Naive B cell (primary cell): ENCODE results near the gene ACKR2. TPM values are rescaled to one million over a fixed set of nuclear protein-coding genes. Genes with fewer than 3 reads are reported as not detected.

Source experiments
- ATAC-seq, 2 donors: fragments of 150-1000 bp; cut with Tn5 transposase; 2 replicates each; pipeline ENCODE4 v1.10.0; 2021; ENCODE audit warnings: low read depth in 2 of 2, mild to moderate bottlenecking in 2 of 2, moderate library complexity in 2 of 2
- DNase-seq: peaks from one replicate; pipeline ENCODE4 v3.0.0; 2022
- H3K27ac Mint-ChIP-seq, 6 donors: one replicate each; pipeline ENCODE4 v1.8.0; 2020 to 2022; ENCODE audit warnings: mild to moderate bottlenecking in 6 of 6, mixed read lengths in 6 of 6, moderate library complexity in 5 of 6, inconsistent platforms in 2 of 6
- H3K27me3 Mint-ChIP-seq, 3 donors: one replicate each; pipeline ENCODE4 v1.8.0; 2021 to 2022; ENCODE audit warnings: mixed read lengths in 3 of 3, mild to moderate bottlenecking in 1 of 3
- H3K36me3 Mint-ChIP-seq, 2 donors: one replicate each; pipeline ENCODE4 v1.8.0; 2020 to 2022; ENCODE audit warnings: mixed read lengths in 2 of 2, inconsistent platforms in 1 of 2, mild to moderate bottlenecking in 1 of 2
- H3K4me1 Mint-ChIP-seq, 3 donors: one replicate each; pipeline ENCODE4 v1.8.0; 2020 to 2022; ENCODE audit warnings: mixed read lengths in 3 of 3, inconsistent platforms in 1 of 3, mild to moderate bottlenecking in 1 of 3, moderate library complexity in 1 of 3
- H3K4me3 Mint-ChIP-seq, 8 donors: one replicate each; pipeline ENCODE4 v1.8.0; 2020 to 2022; ENCODE audit warnings: mild to moderate bottlenecking in 8 of 8, mixed read lengths in 8 of 8, moderate library complexity in 8 of 8, inconsistent platforms in 2 of 8
- H3K9me3 Mint-ChIP-seq, 7 donors: one replicate each; pipeline ENCODE4 v1.8.0; 2020 to 2022; ENCODE audit warnings: mixed read lengths in 7 of 7, mild to moderate bottlenecking in 5 of 7, inconsistent platforms in 2 of 7, moderate library complexity in 1 of 7
- polyA plus RNA-seq, 6 donors: library from polyadenylated mRNA; unstranded; fragments of 300-500 nt; fragmentation: Illumina TruSeq; gene quantifications; one replicate each; pipeline ENCODE4 v1.2.3, GENCODE V29; 2021; ENCODE audit warnings: low read depth in 6 of 6

ACKR2 gene
- polyA plus RNA-seq, 6 donors from 2014 or later: 0.10 to 0.28 (median 0.20) TPM; not detected in 2

DNA sequence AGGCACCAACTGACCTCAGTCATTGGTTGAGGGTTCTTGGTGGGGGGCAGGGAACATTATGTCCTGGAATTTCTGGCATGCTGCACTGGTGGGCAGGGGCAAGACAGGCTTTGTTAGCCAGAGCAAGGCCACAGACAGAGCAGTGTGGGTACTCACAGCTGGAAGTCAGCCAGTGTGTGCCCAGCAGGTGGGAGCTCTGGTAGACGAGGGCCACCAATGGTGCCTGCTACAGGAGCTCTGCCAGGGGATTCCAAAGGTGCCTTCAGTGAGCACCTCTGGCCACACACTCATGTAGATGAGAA lies 35.1 kb downstream of the ACKR2 start:
- no peak for ATAC-seq

DNA sequence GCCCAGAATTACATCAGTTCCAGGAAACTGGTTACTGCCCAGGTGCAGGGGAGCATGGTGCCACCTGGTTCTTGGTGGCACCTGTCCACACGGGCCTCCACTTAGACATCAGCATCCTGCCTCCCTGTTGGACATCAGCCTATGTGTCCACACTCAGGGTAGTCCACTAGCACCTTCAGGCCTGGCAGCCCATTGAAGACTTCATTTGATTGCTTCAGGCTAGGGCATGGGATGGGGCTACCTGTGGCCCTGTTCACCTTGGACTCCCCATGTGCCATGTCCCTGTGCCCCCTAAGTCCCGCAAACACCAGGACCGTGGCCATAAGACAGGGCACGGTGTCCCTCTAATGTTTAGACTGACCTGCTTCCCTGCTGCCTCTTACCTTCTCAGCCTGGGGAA lies 35.6 kb downstream of the ACKR2 start:
- no peak for DNase-seq
- Mint-ChIP-seq H3K36me3 (no peaks in the 10 kb centered on the region), H3K4me1 (peaks cover 39 to 62% (median 42%) of the 10 kb centered on the region in 3 donors), H3K4me3 (peak overlapping the region in 1 of 8 donors; percentile 48), H3K27me3 (no peaks in the 10 kb centered on the region), H3K9me3 (peaks cover 0 to 2% (median 0%) of the 10 kb centered on the region in 7 donors), H3K27ac (peak overlapping the region in 3 of 6 donors; percentile 26 to 62 (median 61))
- ATAC-seq: no peak

More for the DNA sequence above, 35.1 kb downstream of the ACKR2 start:
- peaks cover 0 to 2% (median 0%) of the 10 kb centered on the region in 7 donors for H3K9me3 Mint-ChIP-seq
- H3K36me3 Mint-ChIP-seq: no peaks in the 10 kb centered on the region
- H3K4me3 Mint-ChIP-seq: no peak overlapping the region
- peak overlapping the region in 1 of 6 donors; percentile 61 for H3K27ac Mint-ChIP-seq
- no peaks in the 10 kb centered on the region for H3K27me3 Mint-ChIP-seq
- peaks cover 42 to 66% (median 46%) of the 10 kb centered on the region in 3 donors for H3K4me1 Mint-ChIP-seq
- no peak for DNase-seq

DNA sequence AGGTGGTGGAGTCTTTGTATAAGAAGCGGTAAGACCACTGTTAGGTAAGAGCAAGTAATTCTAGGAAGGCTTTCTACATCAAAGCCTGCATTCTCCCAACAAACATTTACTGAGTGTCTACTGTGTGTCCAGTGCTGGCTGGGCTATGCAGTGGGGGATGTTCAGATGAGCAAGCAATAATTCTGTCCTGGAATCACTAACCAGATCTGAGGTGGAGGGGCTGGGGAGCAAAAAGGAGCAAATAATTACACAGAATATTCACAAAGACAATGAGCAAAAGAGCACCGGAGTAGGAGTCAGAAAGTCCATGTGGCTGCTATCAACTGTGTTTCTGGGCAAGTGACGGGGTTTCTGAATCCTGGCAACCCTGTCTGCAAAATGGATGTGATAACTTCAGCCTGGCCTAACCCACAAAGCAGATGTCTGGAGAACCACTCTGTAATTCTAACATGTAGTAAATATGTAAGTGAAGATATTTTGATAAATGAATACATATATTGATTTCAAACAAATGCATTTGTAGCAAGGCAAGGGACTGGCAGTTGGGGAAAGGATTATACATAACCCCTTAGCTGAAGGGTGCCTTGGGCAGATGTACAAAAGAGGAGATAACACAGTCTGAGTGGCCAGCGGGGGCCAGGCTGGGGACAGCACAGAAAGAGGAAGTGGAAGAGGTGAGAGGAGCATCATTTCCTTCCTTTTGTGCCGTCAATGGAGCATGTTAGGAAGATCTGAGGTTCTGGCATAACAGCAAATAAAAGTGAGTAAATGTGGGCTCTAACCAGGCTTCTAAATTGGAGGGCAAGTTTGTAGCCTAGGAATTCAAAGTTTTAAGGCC lies 37.7 kb downstream of the ACKR2 start:
- peak overlapping the region; percentile 96 to 100 (median 99) for H3K27ac Mint-ChIP-seq
- H3K9me3 Mint-ChIP-seq: peaks cover 0 to 2% (median 0%) of the 10 kb centered on the region in 7 donors
- DNase-seq (peak; percentile 77), ATAC-seq (peak; percentile 92 to 93)
- no peaks in the 10 kb centered on the region for H3K36me3 Mint-ChIP-seq
- peak overlapping the region; percentile 18 to 90 (median 82) for H3K4me3 Mint-ChIP-seq
- peaks cover 41 to 62% (median 51%) of the 10 kb centered on the region in 3 donors for H3K4me1 Mint-ChIP-seq
- H3K27me3 Mint-ChIP-seq: no peaks in the 10 kb centered on the region

DNA sequence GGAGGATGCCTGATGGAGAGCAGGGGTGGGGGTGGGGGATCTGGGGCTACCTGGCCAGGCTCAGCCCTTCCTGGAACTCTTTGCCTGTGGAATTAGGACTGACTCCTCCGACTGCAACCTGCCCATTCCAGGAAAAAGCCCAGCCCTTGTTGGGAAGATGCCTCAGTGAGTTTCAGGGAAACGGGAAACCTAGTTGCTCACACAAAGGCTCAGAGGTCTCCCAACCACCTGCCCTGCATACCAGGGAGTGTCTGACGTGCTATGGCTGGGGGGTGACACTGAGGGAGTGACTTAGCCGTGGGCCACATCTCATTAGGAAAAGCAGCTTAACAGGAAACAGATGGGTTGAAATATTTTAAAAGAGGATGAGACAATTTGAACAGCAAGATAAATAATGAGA lies 38.5 kb downstream of the ACKR2 start:
- ATAC-seq (peak; percentile 66 to 68), DNase-seq (peak; percentile 52)
- peaks cover 47 to 69% (median 59%) of the 10 kb centered on the region in 3 donors for H3K4me1 Mint-ChIP-seq
- H3K27ac Mint-ChIP-seq: peak overlapping the region; percentile 96 to 100 (median 99)
- H3K36me3 Mint-ChIP-seq: no peaks in the 10 kb centered on the region
- peak overlapping the region; percentile 18 to 90 (median 82) for H3K4me3 Mint-ChIP-seq
- no peaks in the 10 kb centered on the region for H3K27me3 Mint-ChIP-seq
- peaks cover 0 to 2% (median 0%) of the 10 kb centered on the region in 7 donors for H3K9me3 Mint-ChIP-seq

DNA sequence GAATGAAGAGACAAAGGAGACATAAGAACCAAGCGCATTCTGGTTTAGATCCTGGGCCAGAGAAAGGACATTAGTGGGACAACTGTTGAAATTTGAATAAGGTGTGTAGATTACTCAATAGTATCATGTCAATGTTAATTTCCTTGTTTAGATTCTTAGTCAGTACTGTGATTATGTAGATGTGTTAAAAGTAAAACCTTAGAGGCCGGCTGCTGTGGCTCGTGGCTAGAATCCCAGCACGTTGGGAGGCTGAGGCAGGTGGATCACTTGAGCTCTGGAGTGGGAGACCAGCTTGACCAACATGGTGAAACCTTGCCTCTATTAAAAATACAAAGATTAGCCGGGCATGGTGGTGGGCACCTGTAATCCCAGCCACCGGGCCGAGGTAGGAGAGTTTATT lies 39.8 kb downstream of the ACKR2 start:
- peak overlapping the region; percentile 69 to 96 (median 82) for H3K27ac Mint-ChIP-seq
- H3K4me3 Mint-ChIP-seq: no peak overlapping the region
- no peak for DNase-seq
- no peaks in the 10 kb centered on the region for H3K27me3 Mint-ChIP-seq
- ATAC-seq: no peak
- H3K36me3 Mint-ChIP-seq: no peaks in the 10 kb centered on the region
- H3K4me1 Mint-ChIP-seq: peaks cover 47 to 65% (median 63%) of the 10 kb centered on the region in 3 donors
- H3K9me3 Mint-ChIP-seq: peaks cover 0 to 2% (median 0%) of the 10 kb centered on the region in 7 donors

DNA sequence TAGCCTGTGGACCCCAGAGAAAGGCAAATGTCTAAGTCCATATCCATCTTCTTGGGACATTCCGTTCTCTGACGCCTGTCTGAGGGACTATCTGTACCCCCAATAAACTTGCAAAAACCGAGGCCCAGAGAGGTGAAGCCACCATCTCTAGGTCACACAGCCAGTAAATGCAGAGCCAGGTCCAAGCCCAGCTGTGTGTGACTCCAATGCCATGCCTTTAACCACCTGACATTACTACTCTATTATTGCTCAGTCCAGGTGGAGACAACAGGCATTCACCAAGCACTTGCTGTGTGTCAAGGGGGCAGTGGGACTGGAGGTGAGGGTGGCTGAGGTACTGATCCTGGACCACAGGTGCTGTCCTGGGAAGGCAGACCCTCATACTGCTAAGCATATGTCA lies 41.0 kb downstream of the ACKR2 start:
- H3K4me1 Mint-ChIP-seq: peaks cover 46 to 63% (median 54%) of the 10 kb centered on the region in 3 donors
- H3K4me3 Mint-ChIP-seq: no peak overlapping the region
- H3K9me3 Mint-ChIP-seq: peaks cover 0 to 2% (median 0%) of the 10 kb centered on the region in 7 donors
- H3K27me3 Mint-ChIP-seq: no peaks in the 10 kb centered on the region
- DNase-seq (no peak), ATAC-seq (no peak)
- peak overlapping the region in 3 of 6 donors; percentile 16 to 68 (median 57) for H3K27ac Mint-ChIP-seq
- peaks cover 2 to 3% of the 10 kb centered on the region in 2 donors for H3K36me3 Mint-ChIP-seq

DNA sequence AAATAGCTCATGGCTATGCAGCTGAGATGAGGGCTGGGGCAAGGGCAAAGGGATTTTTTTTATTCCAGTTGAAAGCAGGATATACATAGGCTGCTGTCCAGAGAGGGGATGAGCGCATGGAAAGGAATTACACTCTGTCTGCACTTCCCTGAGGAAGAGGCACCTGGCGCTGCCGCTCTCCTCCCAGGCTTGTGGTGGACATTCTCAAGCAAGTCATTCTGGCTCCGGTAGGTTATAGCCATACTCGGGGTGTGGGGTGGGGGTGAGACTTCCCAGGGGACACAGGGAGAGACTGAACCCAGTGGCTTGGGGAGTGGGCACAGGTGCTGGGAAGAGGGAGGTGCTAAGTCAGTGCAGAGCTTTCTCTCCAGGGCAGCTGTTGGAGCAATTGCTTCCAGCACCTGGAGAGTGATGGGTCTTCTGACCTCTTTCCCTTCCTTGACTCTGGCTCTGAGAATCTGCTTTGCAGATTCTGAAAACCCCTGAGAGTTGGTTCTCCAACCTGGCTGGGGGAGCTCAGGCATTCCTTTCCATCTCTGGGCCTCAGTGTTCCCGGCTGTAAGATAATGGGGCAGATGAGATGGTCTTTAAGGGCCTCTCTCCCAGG lies 42.1 kb downstream of the ACKR2 start:
- Mint-ChIP-seq H3K27ac (peak overlapping the region in 3 of 6 donors; percentile 67 to 95 (median 68)), H3K4me1 (peaks cover 54 to 63% (median 54%) of the 10 kb centered on the region in 3 donors), H3K9me3 (peaks cover 0 to 2% (median 0%) of the 10 kb centered on the region in 7 donors), H3K27me3 (no peaks in the 10 kb centered on the region), H3K4me3 (no peak overlapping the region), H3K36me3 (peaks cover 4 to 8% of the 10 kb centered on the region in 2 donors)
- DNase-seq (no peak), ATAC-seq (no peak)

DNA sequence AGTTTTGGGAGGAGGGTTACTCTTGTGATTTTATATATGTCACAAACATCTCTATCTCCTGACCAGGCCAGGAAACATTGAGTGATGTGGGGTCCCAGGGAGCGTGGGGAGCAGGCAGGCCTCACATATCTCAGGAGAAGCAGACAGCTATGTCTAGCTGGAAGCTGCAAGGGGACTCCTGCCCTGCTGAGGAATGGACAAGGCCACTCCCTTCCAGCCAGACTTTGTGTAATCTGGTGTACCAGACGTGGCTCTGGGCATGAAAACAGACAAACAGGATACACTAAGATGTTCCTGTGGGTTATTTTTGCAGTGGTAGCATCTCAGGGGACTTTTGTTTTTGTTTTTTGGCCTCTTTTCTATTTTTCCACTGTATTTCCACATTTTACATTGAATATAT lies 43.2 kb downstream of the ACKR2 start:
- ATAC-seq (no peak), DNase-seq (no peak)
- peak overlapping the region; percentile 10 to 64 (median 19) for H3K27ac Mint-ChIP-seq
- no peaks in the 10 kb centered on the region for H3K27me3 Mint-ChIP-seq
- peaks cover 48 to 58% (median 52%) of the 10 kb centered on the region in 3 donors for H3K4me1 Mint-ChIP-seq
- peaks cover 4 to 8% of the 10 kb centered on the region in 2 donors for H3K36me3 Mint-ChIP-seq
- peaks cover 0 to 2% (median 0%) of the 10 kb centered on the region in 7 donors for H3K9me3 Mint-ChIP-seq
- peak overlapping the region in 3 of 8 donors; percentile 5 to 46 (median 18) for H3K4me3 Mint-ChIP-seq

DNA sequence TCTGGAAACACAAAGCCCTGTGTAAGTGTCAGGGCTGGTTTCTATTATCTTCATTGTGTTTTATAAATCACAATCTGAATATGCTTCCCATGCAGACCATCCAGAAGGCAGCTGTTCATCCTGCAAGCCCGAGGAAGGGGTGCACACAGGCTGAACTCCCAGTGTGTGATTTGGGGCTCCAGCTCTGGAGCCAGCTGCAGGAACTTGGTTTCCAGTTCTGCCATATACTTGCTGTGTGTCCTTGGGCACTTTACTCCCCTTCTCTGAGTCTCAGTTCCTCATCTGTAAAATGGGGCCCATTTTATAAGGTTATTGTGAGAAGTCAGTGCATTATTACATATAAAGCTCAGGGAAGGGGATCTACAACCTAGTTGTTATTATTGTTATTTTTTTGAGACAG lies 43.8 kb downstream of the ACKR2 start:
- Mint-ChIP-seq H3K9me3 (no peaks in the 10 kb centered on the region), H3K36me3 (peaks cover 4 to 8% of the 10 kb centered on the region in 2 donors), H3K27ac (peak overlapping the region in 1 of 6 donors; percentile 44), H3K4me1 (peaks cover 41 to 52% (median 47%) of the 10 kb centered on the region in 3 donors), H3K4me3 (no peak overlapping the region), H3K27me3 (peaks cover 0 to under 1% (median 0%) of the 10 kb centered on the region in 3 donors)
- no peak for DNase-seq
- ATAC-seq: no peak

DNA sequence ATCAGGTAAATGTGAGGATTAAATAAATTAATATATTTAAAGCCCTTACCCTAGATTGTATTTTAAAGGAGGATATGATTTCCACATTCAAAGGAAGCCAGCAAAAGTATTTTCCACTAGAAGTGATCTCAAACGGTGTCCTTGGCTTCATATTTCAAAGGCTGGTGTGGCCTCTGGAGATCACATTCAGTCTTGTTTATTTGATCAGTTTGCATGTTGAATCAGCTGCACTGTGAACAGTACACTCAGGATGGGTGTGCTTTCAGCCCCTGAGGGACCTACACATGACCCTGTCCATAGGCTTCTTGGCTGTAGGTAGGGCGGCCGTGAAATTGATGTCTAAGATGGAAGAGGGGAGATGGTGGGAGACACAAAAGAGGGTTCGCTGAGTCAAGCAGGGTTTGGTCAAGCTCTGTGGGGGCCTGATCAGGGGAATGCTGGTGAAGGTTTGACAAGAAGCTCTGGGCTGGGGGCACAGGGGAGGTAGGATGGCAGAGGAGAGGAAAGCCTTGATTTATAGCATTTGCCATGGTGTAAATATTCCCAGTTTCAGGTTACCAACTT lies 44.6 kb downstream of the ACKR2 start:
- Mint-ChIP-seq H3K9me3 (peaks cover 0 to 1% (median 0%) of the 10 kb centered on the region in 7 donors), H3K4me1 (peaks cover 39 to 47% (median 42%) of the 10 kb centered on the region in 3 donors), H3K27ac (no peak overlapping the region), H3K27me3 (peaks cover 0 to 8% (median 0%) of the 10 kb centered on the region in 3 donors), H3K4me3 (no peak overlapping the region), H3K36me3 (peaks cover 4 to 12% of the 10 kb centered on the region in 2 donors)
- ATAC-seq: no peak
- DNase-seq: no peak

DNA sequence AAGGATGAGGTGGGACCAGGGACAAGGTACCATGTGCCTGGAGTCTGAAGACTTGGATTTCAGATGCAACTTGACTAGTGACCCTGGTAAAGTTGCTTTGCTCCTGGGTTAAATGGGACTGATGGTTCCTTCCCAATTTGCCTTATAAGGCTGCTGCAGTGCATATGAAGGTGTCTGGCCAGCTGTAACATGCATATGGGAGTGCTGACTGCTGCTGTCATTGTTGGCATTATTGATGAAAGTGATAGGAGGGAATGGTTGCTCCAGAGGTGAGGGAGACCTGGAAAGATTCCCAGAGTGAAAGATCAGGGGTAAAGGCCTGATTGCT lies 45.9 kb downstream of the ACKR2 start:
- peak overlapping the region in 2 of 6 donors; percentile 53 to 76 for H3K27ac Mint-ChIP-seq
- H3K36me3 Mint-ChIP-seq: peaks cover 4 to 14% of the 10 kb centered on the region in 2 donors
- peaks cover 0 to 9% (median 0%) of the 10 kb centered on the region in 3 donors for H3K27me3 Mint-ChIP-seq
- DNase-seq (no peak), ATAC-seq (no peak)
- peaks cover 0 to 4% (median 1%) of the 10 kb centered on the region in 7 donors for H3K9me3 Mint-ChIP-seq
- H3K4me3 Mint-ChIP-seq: peak overlapping the region in 2 of 8 donors; percentile 1 to 14
- peaks cover 36 to 41% (median 36%) of the 10 kb centered on the region in 3 donors for H3K4me1 Mint-ChIP-seq

DNA sequence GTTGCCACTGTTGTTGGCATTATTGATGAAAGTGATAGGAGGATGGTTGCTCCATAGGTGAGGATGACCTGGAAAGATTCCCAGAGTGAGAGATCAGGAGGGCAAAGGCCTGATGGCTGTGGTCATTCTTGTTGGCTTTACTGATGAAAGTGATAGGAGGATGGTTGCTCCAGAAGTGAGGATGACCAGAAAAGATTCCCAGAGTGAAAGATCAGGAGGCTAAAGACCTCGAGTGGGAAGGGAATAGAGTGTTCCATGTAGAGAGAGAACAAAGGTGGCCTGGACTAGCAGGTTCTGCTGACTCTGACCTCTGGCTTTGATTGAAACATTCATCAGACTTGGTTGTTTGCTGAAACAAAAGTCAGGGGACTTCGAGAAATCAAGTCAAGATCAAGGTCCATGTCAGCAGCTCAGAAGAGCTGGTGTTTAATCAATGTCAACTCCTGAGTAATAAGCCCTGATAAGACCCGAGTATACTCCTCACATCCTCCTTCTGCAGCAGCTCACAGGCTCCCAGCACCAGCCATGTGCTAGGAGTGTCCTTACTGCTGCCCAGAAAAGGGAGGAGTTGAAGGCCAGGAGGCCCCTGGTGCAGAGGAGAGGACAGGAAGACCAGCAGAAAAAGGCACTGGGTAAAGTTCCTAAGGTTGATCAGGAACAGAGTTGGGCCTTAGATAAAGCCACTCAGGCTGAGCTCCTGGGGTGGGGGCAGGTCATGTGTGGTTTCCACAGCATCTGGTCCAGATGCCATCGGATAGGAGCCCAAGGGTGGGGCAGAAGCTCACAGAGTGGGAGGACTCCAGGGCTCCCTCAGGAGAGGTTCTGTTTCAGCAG lies 46.5 kb downstream of the ACKR2 start:
- ATAC-seq (no peak), DNase-seq (no peak)
- Mint-ChIP-seq H3K4me3 (peak overlapping the region in 3 of 8 donors; percentile 1 to 35 (median 27)), H3K27me3 (peaks cover 0 to 9% (median 0%) of the 10 kb centered on the region in 3 donors), H3K4me1 (peaks cover 32 to 36% (median 33%) of the 10 kb centered on the region in 3 donors), H3K9me3 (peaks cover 0 to 7% (median 4%) of the 10 kb centered on the region in 7 donors), H3K36me3 (peaks cover 6 to 18% of the 10 kb centered on the region in 2 donors), H3K27ac (peak overlapping the region in 2 of 6 donors; percentile 53 to 76)
